Pons (tissue), 1 donor: ENCODE measurements around the gene TMEM202.
"Not testable (repeated sequence)": the region's sequence is repeated elsewhere in the genome, so short reads cannot be mapped to it uniquely, and the experiment has no call there.

Source experiments
- DNase-seq: peaks from one replicate; pipeline ENCODE4 v3.0.0-alpha.2; 2016; ENCODE audit warnings: low spot score

Gene TMEM202

GRCh38 chr15:72402726-72403125, 4.6 kb downstream of the TMEM202 start:
- no peak for DNase-seq

DNA sequence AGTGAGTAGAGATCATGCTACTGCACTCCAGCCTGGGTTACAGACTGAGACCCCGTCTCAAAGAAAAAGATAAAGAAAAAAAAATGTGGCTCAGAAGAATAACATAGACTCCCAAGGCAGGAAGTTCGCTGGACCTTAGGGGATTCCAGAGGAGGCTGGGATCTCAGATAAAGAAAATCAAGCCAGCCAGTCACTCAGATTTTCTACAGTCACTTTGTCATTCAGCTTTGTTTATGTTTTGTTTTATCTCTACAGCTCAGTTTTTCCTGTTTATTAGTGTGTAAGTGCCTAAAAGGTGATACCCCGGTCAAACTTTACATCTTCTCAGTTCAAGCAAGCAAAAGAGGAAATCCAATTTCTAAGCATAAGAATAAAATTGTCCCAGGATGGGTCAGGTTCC, 6.3 kb downstream of the TMEM202 start:
- no peak for DNase-seq

- no peak for DNase-seq
These were observed 6.7 kb downstream of the TMEM202 start for GRCh38 chr15:72404841-72405240.

DNA sequence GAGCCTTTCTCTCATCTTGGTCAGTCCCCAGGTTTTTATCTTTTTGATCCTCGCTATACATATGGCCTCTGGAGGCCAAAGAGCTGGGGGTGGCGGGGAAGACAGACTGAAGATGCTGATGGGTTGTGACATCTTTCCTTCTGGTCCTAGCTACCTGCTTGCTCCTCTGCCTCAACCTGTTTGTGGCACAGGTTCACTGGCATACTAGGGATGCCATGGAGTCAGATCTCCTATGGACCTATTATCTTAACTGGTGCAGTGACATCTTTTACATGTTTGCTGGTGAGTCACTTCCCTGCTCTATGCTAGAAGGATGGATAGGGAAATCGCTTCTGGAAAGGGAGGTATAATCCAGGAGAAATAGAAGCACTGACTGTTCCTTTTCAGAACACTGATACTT, 8.8 kb downstream of the TMEM202 start:
- DNase-seq: no peak

- no peak for DNase-seq
These were observed 13.0 kb downstream of the TMEM202 start for GRCh38 chr15:72411111-72411510.

DNA sequence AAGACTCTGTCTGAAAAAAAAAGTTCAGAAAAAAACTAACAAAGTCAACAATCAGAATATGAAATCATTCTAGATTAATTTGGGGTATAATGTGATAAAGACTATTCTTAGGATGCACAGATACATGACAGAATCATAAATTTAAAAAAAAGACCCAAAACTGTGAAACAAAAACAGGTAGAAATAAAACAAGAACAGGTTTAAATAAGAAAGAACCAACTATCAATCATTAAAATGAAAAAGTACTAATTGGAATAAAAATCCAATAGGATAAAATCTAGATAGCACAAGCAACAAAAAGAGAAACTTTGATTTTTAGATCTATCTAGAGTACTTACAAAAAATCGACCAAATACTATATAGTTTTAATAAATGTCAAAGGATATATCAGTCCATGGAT, 13.4 kb downstream of the TMEM202 start:
- DNase-seq: no peak

DNA sequence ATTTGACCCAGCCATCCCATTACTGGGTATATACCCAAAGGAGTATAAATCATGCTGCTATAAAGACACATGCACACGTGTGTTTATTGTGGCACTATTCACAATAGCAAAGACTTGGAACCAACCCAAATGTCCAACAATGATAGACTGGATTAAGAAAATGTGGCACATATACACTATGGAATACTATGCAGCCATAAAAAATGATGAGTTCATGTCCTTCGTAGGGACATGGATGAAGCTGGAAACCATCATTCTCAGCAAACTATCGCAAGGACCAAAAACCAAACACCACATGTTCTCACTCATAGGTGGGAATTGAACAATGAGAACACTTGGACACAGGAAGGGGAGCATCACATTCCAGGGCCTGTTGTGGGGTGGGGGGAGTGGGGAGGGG, 15.2 kb downstream of the TMEM202 start:
- DNase-seq: not testable (repeated sequence)

GRCh38 chr15:72415304-72415703, 17.2 kb downstream of the TMEM202 start:
- DNase-seq: no peak

DNA sequence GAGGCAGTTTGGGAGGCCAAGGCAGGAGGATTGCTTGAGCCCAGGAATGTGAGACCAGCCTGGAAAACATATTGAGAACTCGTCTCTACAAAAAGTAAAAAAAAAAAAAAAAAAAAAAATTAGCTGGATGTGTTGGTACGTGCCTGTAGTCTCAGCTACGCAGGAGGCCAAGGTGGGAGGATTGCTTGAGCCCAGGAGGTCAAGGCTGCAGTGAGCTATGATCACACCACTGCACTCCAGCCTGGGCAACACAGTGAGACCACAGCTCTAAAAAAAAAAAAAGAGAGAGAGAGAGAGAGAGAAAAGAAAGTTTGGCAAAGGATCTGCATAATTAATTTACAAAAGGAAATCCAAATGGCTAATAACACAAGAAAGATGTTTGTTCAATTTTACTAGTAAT, 21.7 kb downstream of the TMEM202 start:
- DNase-seq: not testable (repeated sequence)

DNA sequence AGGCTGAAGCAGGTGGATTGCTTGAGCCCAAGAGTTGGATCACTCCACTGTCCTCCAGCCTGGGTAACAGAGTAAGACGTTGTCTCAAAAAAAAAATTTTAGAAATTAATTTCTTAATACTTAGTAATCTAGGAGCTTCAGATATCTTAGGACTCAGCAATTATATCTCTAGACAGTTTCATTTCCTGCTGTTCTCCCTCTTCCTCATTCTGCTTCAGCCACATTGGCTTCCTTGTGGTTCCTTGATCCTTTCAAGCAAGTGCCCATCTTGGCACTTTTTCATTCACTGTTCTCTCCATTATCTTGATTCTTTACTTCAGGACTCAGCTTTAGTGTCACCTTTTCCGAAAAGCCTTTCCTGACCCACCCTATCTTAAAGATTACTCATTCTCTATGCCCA, 22.5 kb downstream of the TMEM202 start:
- DNase-seq: no peak

GRCh38 chr15:72421484-72421883, 23.4 kb downstream of the TMEM202 start:
- no peak for DNase-seq

DNA sequence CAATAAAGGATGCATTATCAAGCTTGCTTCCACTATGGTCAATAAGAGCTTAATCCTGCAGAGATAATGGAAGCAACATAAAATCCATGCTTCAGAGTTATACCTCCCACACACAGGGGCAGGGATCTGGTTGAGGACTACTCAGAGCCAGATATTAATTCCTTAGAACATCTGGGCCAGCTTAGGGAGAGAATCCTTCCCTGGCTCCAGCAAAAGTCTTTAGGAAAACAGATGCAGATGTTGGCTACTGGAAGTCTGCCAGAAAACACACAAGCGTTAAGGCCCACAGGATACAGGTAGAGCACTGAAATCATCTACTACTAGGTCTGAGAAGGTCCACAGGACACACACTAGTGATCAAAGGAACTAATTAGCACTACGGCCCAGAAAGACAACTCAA, 25.2 kb downstream of the TMEM202 start:
- DNase-seq: no peak

DNA sequence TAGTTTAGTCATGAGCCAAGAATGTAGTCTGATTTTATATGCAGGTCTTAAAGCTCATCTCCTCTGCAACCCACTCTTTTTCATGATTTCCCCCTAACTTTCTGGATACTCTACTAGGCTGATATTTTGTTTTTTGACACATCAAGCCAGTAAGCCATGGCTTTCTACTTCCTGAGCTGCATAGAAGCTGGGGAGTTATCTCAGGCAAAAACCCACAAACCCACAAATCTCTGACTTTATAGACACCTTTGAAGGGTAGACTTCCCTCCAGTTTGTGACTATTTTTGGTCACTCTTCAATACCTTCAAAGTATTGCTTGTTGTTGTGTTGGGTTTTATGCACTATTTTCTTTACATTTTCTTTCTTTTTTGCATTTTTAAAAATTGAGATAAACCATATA, 28.6 kb downstream of the TMEM202 start:
- DNase-seq: no peak

- DNase-seq: no peak
These were observed 39.7 kb downstream of the TMEM202 start for GRCh38 chr15:72437650-72438316.

DNA sequence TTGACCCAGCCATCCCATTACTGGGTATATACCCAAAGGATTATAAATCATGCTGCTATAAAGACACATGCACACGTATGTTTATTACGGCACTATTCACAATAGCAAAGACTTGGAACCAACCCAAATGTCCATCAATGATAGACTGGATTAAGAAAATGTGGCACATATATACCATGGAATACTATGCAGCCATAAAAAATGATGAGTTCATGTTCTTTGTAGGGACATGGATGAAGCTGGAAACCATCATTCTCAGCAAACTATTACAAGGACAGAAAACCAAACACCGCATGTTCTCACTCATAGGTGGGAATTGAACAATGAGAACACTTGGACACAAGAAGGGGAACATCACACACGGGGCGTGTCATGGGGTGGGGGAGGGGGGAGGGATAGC, 44.7 kb downstream of the TMEM202 start:
- not testable (repeated sequence) for DNase-seq

GRCh38 chr15:72445426-72445825, 47.3 kb downstream of the TMEM202 start:
- DNase-seq: no peak

DNA sequence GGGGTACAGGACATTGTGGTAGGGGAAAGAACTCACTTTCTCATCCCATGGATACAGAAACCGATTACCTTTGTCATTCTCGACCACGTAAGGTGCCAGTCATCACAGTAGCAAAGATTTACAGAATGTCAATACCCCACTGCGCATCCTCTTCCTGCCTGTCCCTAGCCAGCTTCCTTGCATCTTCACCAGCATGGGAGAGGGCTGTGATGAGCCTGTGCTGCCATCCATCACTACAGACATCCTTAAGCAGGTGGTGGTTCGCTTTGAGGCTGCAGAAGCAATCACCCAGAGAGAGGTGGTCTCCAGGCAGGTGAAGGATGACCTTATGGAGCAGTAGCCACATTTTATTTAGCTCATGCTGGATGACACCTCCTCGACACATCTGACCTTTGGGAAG, 52.7 kb downstream of the TMEM202 start:
- no peak for DNase-seq

DNA sequence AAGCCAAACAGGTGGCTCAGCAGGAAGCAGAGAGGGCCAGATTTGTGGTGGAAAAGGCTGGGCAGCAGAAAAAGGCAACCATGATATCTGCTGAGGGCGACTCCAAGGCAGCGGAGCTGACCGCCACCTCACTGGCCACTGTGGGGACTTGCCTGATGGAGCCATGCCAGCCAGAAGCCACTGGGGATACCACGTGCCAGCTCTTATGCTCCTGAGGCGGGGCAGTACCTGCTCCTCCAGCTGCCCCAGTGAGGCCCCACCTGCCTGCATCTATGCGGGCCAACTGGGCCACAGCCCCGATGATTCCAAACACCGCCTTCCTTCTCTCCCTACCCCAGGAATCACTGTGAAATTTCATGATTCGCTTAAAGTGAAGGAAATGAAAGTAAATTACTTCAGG, 53.1 kb downstream of the TMEM202 start:
- DNase-seq: no peak

GRCh38 chr15:72456684-72457083, 58.6 kb downstream of the TMEM202 start:
- DNase-seq: no peak
